ENCODE results near the gene PNMT.

DNA sequence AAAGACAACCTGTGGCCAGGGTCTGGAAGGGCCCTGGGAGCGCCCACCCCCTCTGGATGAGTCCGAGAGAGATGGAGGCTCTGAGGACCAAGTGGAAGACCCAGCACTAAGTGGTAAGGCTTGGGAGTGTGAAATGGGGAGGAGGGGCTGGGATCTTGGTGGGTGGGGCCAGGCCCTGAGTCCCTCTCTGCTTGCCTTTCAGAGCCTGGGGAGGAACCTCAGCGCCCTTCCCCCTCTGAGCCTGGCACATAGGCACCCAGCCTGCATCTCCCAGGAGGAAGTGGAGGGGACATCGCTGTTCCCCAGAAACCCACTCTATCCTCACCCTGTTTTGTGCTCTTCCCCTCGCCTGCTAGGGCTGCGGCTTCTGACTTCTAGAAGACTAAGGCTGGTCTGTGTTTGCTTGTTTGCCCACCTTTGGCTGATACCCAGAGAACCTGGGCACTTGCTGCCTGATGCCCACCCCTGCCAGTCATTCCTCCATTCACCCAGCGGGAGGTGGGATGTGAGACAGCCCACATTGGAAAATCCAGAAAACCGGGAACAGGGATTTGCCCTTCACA lies 32.6 kb upstream of the PNMT start:
- TF ChIP-seq, protein P1, sequence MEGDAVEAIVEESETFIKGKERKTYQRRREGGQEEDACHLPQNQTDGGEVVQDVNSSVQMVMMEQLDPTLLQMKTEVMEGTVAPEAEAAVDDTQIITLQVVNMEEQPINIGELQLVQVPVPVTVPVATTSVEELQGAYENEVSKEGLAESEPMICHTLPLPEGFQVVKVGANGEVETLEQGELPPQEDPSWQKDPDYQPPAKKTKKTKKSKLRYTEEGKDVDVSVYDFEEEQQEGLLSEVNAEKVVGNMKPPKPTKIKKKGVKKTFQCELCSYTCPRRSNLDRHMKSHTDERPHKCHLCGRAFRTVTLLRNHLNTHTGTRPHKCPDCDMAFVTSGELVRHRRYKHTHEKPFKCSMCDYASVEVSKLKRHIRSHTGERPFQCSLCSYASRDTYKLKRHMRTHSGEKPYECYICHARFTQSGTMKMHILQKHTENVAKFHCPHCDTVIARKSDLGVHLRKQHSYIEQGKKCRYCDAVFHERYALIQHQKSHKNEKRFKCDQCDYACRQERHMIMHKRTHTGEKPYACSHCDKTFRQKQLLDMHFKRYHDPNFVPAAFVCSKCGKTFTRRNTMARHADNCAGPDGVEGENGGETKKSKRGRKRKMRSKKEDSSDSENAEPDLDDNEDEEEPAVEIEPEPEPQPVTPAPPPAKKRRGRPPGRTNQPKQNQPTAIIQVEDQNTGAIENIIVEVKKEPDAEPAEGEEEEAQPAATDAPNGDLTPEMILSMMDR (conservative IDR thresholded peaks at IDR 0.05; ENCODE audit: low read depth, low read length): no peak
- TF ChIP-seq EZH2phosphoT487 (IDR thresholded peaks at IDR 0.05; ENCODE audit: borderline replicate concordance, low read length): no peak
